Uterus (tissue), 4 donors: ENCODE data around the gene MSANTD1. TPM values are rescaled to one million over a fixed set of nuclear protein-coding genes. Genes with fewer than 3 reads are reported as not detected.

Experiments
- DNase-seq, 2 donors: peaks; one replicate each; pipeline ENCODE4 v3.0.0-alpha.2; 2019 to 2020
- H3K27ac ChIP-seq, 2 donors: fragments of 200-600 bp; sonication (generic); 1 replicate in 1 of 2; 2 replicates in 1 of 2; pipeline ENCODE4 v1.5.1; 2016 to 2018
- H3K27me3 ChIP-seq, 2 donors: fragments of 200-600 bp; sonication (generic); one replicate each; pipeline ENCODE4 v1.5.1; 2018 to 2019; ENCODE audit warnings: control low read depth in 1 of 2
- H3K36me3 ChIP-seq, 2 donors: fragments of 200-600 bp; sonication (generic); one replicate each; pipeline ENCODE4 v1.5.1; 2019; ENCODE audit warnings: control low read depth in 1 of 2
- H3K4me1 ChIP-seq, 2 donors: fragments of 200-600 bp; sonication (generic); one replicate each; pipeline ENCODE4 v1.5.1; 2018 to 2019; ENCODE audit warnings: control low read depth in 1 of 2
- H3K4me3 ChIP-seq, 2 donors: fragments of 200-600 bp; sonication (generic); 1 replicate in 1 of 2; 2 replicates in 1 of 2; pipeline ENCODE4 v1.5.1; 2018 to 2019; ENCODE audit warnings: mild to moderate bottlenecking in 1 of 2
- H3K9me3 ChIP-seq, 2 donors: fragments of 200-600 bp; sonication (generic); one replicate each; pipeline ENCODE4 v1.5.1; 2019; ENCODE audit warnings: control low read depth in 1 of 2
- POLR2A ChIP-seq, 2 donors: fragments of 450-650 bp; IDR thresholded peaks; one replicate each; pipeline ENCODE4 v1.6.1; 2016; ENCODE audit warnings: antibody characterized with exemption in 2 of 2, mild to moderate bottlenecking in 1 of 2, moderate library complexity in 1 of 2
- intact Hi-C: fragments of 100-400 bp; cut with DNase I; formaldehyde crosslinking; loops from one replicate; pipeline ENCODE4 v1.15.1; 2023; ENCODE audit warnings: low total_unique reads
- total RNA-seq, 4 donors: library from RNA; depleted of rRNA in 3 of 4; stranded (reverse); fragments of >200 nt in 3 of 4; gene quantifications; one replicate each; pipeline versions ENCODE4 v1.1.0 to v1.2.4, GENCODE V29; 2014 to 2023
- TF ChIP-seq, protein P1 (sequence below), 4 experiments: fragments of 200-600 bp in 2 of 4; fragments of 450-650 bp in 2 of 4; sonication (generic) in 2 of 4; IDR thresholded peaks; one replicate each; pipeline ENCODE4 v1.5.1; 2016 to 2019; ENCODE audit warnings: antibody characterized with exemption in 4 of 4, mild to moderate bottlenecking in 2 of 4, moderate library complexity in 1 of 4
- donor health status: DM: yes; HTN: yes; CAD: no.

MSANTD1 gene
- total RNA-seq, 4 donors from 2014 or later: 1.3 to 3.3 (median 2.1) TPM; not detected in 1

DNA sequence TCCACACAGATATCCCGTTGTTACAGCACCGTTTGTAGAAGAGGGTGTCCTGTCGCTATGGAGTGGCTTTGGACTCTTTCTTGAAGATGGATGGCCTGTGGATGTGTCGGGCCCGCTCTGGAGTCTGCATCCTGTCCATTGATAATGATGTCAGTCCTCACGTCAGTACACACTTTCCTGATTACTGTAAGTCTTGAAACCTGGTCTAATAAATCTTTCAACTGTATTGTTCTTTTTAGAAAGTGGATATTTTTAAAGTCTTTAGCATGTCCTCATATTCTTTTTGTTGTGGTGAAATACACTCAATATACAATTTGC lies 14.9 kb downstream of the MSANTD1 start:
- intact Hi-C loops: no loop called here
- H3K4me3 ChIP-seq: no peak overlapping the region
- no peaks in the 10 kb centered on the region for H3K36me3 ChIP-seq
- no peaks in the 10 kb centered on the region for H3K9me3 ChIP-seq
- DNase-seq: no peak
- no peaks in the 10 kb centered on the region for H3K4me1 ChIP-seq
- no peaks in the 10 kb centered on the region for H3K27me3 ChIP-seq
- no peak overlapping the region for H3K27ac ChIP-seq
- TF ChIP-seq POLR2A (IDR thresholded peaks at IDR 0.05): no peak
- TF ChIP-seq, protein P1, sequence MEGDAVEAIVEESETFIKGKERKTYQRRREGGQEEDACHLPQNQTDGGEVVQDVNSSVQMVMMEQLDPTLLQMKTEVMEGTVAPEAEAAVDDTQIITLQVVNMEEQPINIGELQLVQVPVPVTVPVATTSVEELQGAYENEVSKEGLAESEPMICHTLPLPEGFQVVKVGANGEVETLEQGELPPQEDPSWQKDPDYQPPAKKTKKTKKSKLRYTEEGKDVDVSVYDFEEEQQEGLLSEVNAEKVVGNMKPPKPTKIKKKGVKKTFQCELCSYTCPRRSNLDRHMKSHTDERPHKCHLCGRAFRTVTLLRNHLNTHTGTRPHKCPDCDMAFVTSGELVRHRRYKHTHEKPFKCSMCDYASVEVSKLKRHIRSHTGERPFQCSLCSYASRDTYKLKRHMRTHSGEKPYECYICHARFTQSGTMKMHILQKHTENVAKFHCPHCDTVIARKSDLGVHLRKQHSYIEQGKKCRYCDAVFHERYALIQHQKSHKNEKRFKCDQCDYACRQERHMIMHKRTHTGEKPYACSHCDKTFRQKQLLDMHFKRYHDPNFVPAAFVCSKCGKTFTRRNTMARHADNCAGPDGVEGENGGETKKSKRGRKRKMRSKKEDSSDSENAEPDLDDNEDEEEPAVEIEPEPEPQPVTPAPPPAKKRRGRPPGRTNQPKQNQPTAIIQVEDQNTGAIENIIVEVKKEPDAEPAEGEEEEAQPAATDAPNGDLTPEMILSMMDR (IDR thresholded peaks at IDR 0.05): no peak

DNA sequence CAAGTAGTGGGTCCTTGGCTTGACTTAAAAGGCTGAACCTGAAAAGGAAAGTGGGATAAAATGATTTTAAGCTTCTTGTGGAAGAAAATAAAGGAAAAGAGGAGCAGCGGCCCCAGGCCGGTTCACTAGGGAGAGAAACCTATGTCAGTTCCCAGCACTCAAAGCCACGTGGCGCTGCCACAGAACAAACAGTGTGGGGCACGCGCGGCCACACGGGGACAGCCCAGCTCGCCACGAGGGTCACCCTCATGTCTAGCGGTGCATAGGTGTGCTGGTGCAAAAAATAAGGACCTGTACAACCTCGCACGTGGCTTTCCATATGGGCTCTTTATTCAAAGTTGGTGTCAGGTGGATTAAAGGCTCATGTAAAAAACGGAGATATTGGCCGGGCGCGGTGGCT lies 17.1 kb downstream of the MSANTD1 start:
- no peak for DNase-seq
- TF ChIP-seq, protein P1 (IDR thresholded peaks at IDR 0.05): no peak
- TF ChIP-seq POLR2A (IDR thresholded peaks at IDR 0.05): no peak
- H3K4me1 ChIP-seq: no peaks in the 10 kb centered on the region
- H3K4me3 ChIP-seq: no peak overlapping the region
- no peaks in the 10 kb centered on the region for H3K27me3 ChIP-seq
- H3K27ac ChIP-seq: no peak overlapping the region
- intact Hi-C loops: no loop called here
- no peaks in the 10 kb centered on the region for H3K9me3 ChIP-seq
- H3K36me3 ChIP-seq: no peaks in the 10 kb centered on the region

DNA sequence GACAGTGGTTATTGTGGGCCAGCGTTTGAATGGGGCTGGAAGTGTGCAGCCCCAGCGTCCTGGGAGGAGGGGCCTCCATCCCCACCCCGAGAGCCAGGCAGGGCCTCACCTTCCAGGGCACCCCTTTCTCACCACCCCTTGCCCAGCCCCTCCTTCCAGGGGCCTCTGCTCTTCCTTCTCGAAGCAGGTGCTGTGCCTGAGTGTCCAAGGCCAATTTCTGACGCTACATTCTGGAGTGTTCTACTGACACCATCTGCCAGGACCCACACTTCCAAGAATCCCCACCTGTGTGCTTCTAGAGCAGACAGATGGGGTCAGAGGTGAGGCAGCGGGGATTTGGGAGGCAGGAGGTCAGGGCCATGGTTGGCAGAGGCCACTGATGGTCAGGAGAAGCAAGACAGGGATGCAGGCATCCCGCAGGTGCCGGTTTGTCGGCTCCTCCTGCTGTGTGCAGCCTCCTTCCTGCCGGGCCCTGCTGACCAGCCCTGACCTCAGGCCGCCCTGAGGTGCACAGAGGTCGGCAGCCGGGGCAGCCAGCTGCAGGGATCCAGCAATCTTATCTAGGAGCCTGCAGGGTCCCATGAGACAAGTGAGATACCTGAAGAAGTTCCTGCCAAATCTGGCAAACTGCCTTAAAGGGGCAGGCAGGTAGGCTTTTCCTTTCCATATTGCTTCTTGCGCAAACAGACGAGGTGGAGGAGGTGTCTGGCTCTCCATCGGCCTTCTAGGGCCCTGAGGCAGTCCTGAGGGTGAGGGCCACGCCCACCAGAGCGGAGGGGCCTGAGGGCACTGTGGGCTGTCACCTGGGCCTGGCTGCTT lies 18.8 kb downstream of the MSANTD1 start:
- Histone ChIP-seq H3K4me1 (no peaks in the 10 kb centered on the region), H3K9me3 (no peaks in the 10 kb centered on the region), H3K36me3 (no peaks in the 10 kb centered on the region), H3K27me3 (no peaks in the 10 kb centered on the region), H3K4me3 (no peak overlapping the region), H3K27ac (no peak overlapping the region)
- no peak for TF ChIP-seq POLR2A (IDR thresholded peaks at IDR 0.05)
- TF ChIP-seq, protein P1 (IDR thresholded peaks at IDR 0.05): no peak
- intact Hi-C loops: no loop called here
- no peak for DNase-seq

DNA sequence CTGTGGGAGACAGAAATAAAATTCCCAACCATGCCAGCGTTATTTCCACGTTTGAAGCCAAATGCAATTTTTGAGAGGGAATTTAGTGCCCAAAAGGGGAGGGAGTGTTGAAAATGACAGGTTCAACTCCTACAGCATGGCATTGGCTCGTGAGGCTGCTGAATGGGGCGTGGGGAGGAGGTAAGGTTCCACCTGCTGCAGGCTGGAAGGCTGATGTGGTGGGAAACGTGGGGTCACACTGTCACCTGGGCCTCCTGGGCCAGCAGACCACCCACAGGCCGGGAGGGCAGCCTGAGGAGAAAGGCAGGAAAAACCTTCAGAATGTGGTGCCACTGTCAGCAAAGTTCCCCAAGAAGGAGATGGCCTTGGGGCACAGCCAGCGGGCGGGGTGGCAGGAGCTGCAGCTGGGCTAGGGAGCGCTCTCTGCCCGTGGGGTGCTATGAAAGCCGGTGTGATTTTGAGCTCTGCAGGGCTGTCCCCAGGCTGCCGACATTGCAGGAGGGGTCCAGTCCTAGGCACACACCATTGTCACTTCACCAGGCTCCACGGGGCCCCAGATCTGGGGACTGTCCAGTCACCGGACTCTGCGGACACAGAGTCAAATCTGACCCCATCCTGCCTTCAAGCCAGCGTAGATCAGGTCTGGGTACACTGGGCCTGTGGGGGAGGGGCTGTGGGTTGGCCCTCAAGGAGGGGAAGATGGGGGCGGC lies 19.6 kb downstream of the MSANTD1 start:
- H3K27me3 ChIP-seq: no peaks in the 10 kb centered on the region

More for the DNA sequence above, 19.6 kb downstream of the MSANTD1 start:
- no peak for DNase-seq
- Histone ChIP-seq H3K36me3 (no peaks in the 10 kb centered on the region), H3K4me1 (no peaks in the 10 kb centered on the region), H3K4me3 (no peak overlapping the region), H3K27ac (no peak overlapping the region), H3K9me3 (no peaks in the 10 kb centered on the region)
- intact Hi-C loops: no loop called here
- TF ChIP-seq POLR2A (IDR thresholded peaks at IDR 0.05): no peak
- TF ChIP-seq, protein P1 (IDR thresholded peaks at IDR 0.05): no peak
